Endodermal cell (in vitro differentiated cells): ENCODE results near the gene MID1. TPM values are rescaled to one million over a fixed set of nuclear protein-coding genes. Genes with fewer than 3 reads are reported as not detected.

Experiments used
- DNase-seq: peaks from one replicate; pipeline ENCODE4 v3.0.0-alpha.2; 2017
- H3K27ac ChIP-seq: 2 replicates; pipeline ENCODE4 v1.5.1; 2013; ENCODE audit warnings: mild to moderate bottlenecking, low read depth, low read length, moderate library complexity
- H3K27me3 ChIP-seq: 2 replicates; pipeline ENCODE4 v1.6.1; 2013; ENCODE audit warnings: mild to moderate bottlenecking, low read length, moderate library complexity; ENCODE audit not compliant: insufficient read depth, control insufficient read depth, poor library complexity, severe bottlenecking
- H3K36me3 ChIP-seq: 2 replicates; pipeline ENCODE4 v1.7.0; 2013; ENCODE audit warnings: mild to moderate bottlenecking, low read length, moderate library complexity; ENCODE audit not compliant: control insufficient read depth, insufficient read depth
- H3K4me1 ChIP-seq: one replicate; pipeline ENCODE4 v1.7.0; 2013; ENCODE audit warnings: low read length; ENCODE audit not compliant: control insufficient read depth, insufficient read depth
- H3K4me3 ChIP-seq: 2 replicates; pipeline ENCODE4 v1.5.1; 2013; ENCODE audit warnings: mild to moderate bottlenecking, low read length, moderate library complexity
- H3K9ac ChIP-seq: 2 replicates; pipeline ENCODE4 v1.6.1; 2013; ENCODE audit warnings: mild to moderate bottlenecking, low read length, moderate library complexity; ENCODE audit not compliant: poor library complexity, severe bottlenecking; ENCODE audit errors: extremely low read depth
- H3K9me3 ChIP-seq: 2 replicates; pipeline ENCODE4 v1.6.1; 2013; ENCODE audit warnings: mild to moderate bottlenecking, low read length, moderate library complexity; ENCODE audit not compliant: control insufficient read depth
- H3K27ac Mint-ChIP-seq: 2 replicates; pipeline ENCODE4 v1.8.0; 2020; ENCODE audit warnings: mixed read lengths
- H3K27me3 Mint-ChIP-seq: 2 replicates; pipeline ENCODE4 v1.8.0; 2021; ENCODE audit warnings: mild to moderate bottlenecking, mixed read lengths; ENCODE audit not compliant: insufficient read depth
- H3K36me3 Mint-ChIP-seq: 2 replicates; pipeline ENCODE4 v1.8.0; 2020; ENCODE audit warnings: low read depth, mixed read lengths
- H3K4me1 Mint-ChIP-seq: 2 replicates; pipeline ENCODE4 v1.8.0; 2020; ENCODE audit warnings: mixed read lengths
- H3K4me3 Mint-ChIP-seq: 2 replicates; pipeline ENCODE4 v1.8.0; 2020; ENCODE audit warnings: mild to moderate bottlenecking, moderate library complexity, mixed read lengths
- H3K9me3 Mint-ChIP-seq: 2 replicates; pipeline ENCODE4 v1.8.0; 2020; ENCODE audit warnings: mild to moderate bottlenecking, mixed read lengths
- CTCF ChIP-seq: fragments of 200-600 bp; sonication (generic); conservative IDR thresholded peaks from 2 replicates; pipeline ENCODE4 v1.5.0; 2021; ENCODE audit warnings: antibody characterized with exemption, mild to moderate bottlenecking
- WGBS, 2 experiments: methylation state at CpG; one replicate each; pipeline versions ENCODE4 v1.1.5 to v1.1.7; 2013; ENCODE audit warnings: missing lambda C conversion rate in 2 of 2, mixed read lengths in 1 of 2; ENCODE audit not compliant: insufficient coverage in 1 of 2, insufficient read length in 1 of 2; 5-methylcytosine and 5-hydroxymethylcytosine counted together
- total RNA-seq, 2 donors: library from RNA; stranded (reverse); fragmentation: NEBNext Ultra II Directional in 1 of 2; extraction: Animal tissue kit (Norgen Biotek cat#: 25700) in 1 of 2; gene quantifications; 2 replicates in 1 of 2; 3 replicates in 1 of 2; pipeline ENCODE4 v1.2.1, GENCODE V29; 2021

Gene MID1
- total RNA-seq, 2 donors from 2014 or later, result 23.5 to 24.9 TPM

GRCh38 chrX:10654960-10655359 is 34.6 kb upstream of the MID1 start:
- peaks cover 62% of the 10 kb centered on the region for H3K9me3 Mint-ChIP-seq
- H3K9me3 ChIP-seq, result no peaks in the 10 kb centered on the region
- H3K9ac ChIP-seq, result no peak overlapping the region
- no peak for DNase-seq
- H3K36me3 Mint-ChIP-seq, result no peaks in the 10 kb centered on the region
- no peaks in the 10 kb centered on the region for H3K4me1 Mint-ChIP-seq
- no peak overlapping the region for H3K27ac Mint-ChIP-seq
- H3K4me3 Mint-ChIP-seq, result no peak overlapping the region
- TF ChIP-seq CTCF, result no peak
- H3K27me3 ChIP-seq, result no peaks in the 10 kb centered on the region
- H3K4me3 ChIP-seq, result no peak overlapping the region
- no peak overlapping the region for H3K27ac ChIP-seq
- WGBS, 2 experiments, result 97 to 100% methylated on average over 2 to 3 of the region's 3 CpGs
- no peaks in the 10 kb centered on the region for H3K4me1 ChIP-seq
- H3K36me3 ChIP-seq, result no peaks in the 10 kb centered on the region
- H3K27me3 Mint-ChIP-seq, result no peaks in the 10 kb centered on the region

- Histone ChIP-seq H3K27me3 (no peaks in the 10 kb centered on the region), H3K9me3 (no peaks in the 10 kb centered on the region), H3K4me3 (no peak overlapping the region), H3K36me3 (no peaks in the 10 kb centered on the region), H3K27ac (no peak overlapping the region), H3K4me1 (no peaks in the 10 kb centered on the region), H3K9ac (no peak overlapping the region)
- Mint-ChIP-seq H3K4me3 (no peak overlapping the region), H3K27ac (no peak overlapping the region), H3K9me3 (peaks cover 50% of the 10 kb centered on the region), H3K36me3 (no peaks in the 10 kb centered on the region), H3K27me3 (no peaks in the 10 kb centered on the region), H3K4me1 (no peaks in the 10 kb centered on the region)
- 100% methylated on average over 2 of the region's 2 CpGs; no CpG with 5 or more reads in 1 of the 2 experiments for WGBS, 2 experiments
- DNase-seq, result no peak
- TF ChIP-seq CTCF, result no peak
Measured at GRCh38 chrX:10653302-10653701, 32.9 kb upstream of the MID1 start.

- WGBS, 2 experiments, result 87% methylated on average over 3 of the region's 4 CpGs; no CpG with 5 or more reads in 1 of the 2 experiments
- H3K4me1 Mint-ChIP-seq, result no peaks in the 10 kb centered on the region
- no peak overlapping the region for H3K27ac Mint-ChIP-seq
- H3K27me3 ChIP-seq, result no peaks in the 10 kb centered on the region
- no peaks in the 10 kb centered on the region for H3K4me1 ChIP-seq
- no peak overlapping the region for H3K4me3 ChIP-seq
- no peak for TF ChIP-seq CTCF
- no peak overlapping the region for H3K4me3 Mint-ChIP-seq
- H3K36me3 Mint-ChIP-seq, result no peaks in the 10 kb centered on the region
- H3K36me3 ChIP-seq, result no peaks in the 10 kb centered on the region
- no peaks in the 10 kb centered on the region for H3K9me3 ChIP-seq
- H3K27me3 Mint-ChIP-seq, result peaks cover 4% of the 10 kb centered on the region
- no peak for DNase-seq
- H3K27ac ChIP-seq, result no peak overlapping the region
- peaks cover 59% of the 10 kb centered on the region for H3K9me3 Mint-ChIP-seq
- no peak overlapping the region for H3K9ac ChIP-seq
Measured at GRCh38 chrX:10649265-10649664, 28.9 kb upstream of the MID1 start.
